Measurements from ENCODE around the gene PRRX2. TPM values are rescaled to one million over a fixed set of nuclear protein-coding genes. Genes with fewer than 3 reads are reported as not detected.
"Not testable (repeated sequence)": the region's sequence is repeated elsewhere in the genome, so short reads cannot be mapped to it uniquely, and the experiment has no call there.

PRRX2 gene
- total RNA-seq, 2 experiments from 2014 or later = 0.58 to 0.86 TPM

GRCh38 chr9:129735546-129735945 is 70.1 kb downstream of the PRRX2 start:
- intact Hi-C loops (cut with micrococcal nuclease) = no loop called here
- ChIA-PET POLR2A (no interaction called here), CTCF (interaction anchor here (0.6 to 1.4 kb wide), 2 partner anchors 9 to 79 kb away, joined by 3 to 6 read pairs; no protein-coding TSS in a partner anchor)
- no peak overlapping the region for H3K27ac Mint-ChIP-seq
- peaks cover 2% of the 10 kb centered on the region for H3K27me3 Mint-ChIP-seq
- H3K4me1 Mint-ChIP-seq (ENCODE audit: low read depth) = peaks cover 8% of the 10 kb centered on the region
- H3K4me3 Mint-ChIP-seq = no peak overlapping the region
- no peaks in the 10 kb centered on the region for H3K36me3 Mint-ChIP-seq
- H3K9me3 Mint-ChIP-seq = no peaks in the 10 kb centered on the region
- no peak for DNase-seq

- peaks cover 2% of the 10 kb centered on the region for H3K27me3 Mint-ChIP-seq
- H3K27ac Mint-ChIP-seq = no peak overlapping the region
- no peaks in the 10 kb centered on the region for H3K36me3 Mint-ChIP-seq
- no peaks in the 10 kb centered on the region for H3K9me3 Mint-ChIP-seq
- no peak overlapping the region for H3K4me3 Mint-ChIP-seq
- POLR2A ChIA-PET = interaction anchor here (1.3 kb wide), 1 partner anchor 54 kb away, joined by 3 read pairs; no protein-coding TSS in a partner anchor
- intact Hi-C loops (cut with micrococcal nuclease) = no loop called here
- CTCF ChIA-PET = interaction anchor here (1.4 to 4.1 kb wide), 5 partner anchors 10 to 46 kb away, joined by 6 to 82 read pairs (median 29); no protein-coding TSS in a partner anchor
- H3K4me1 Mint-ChIP-seq (ENCODE audit: low read depth) = peaks cover 8% of the 10 kb centered on the region
- no peak for DNase-seq
Observed at GRCh38 chr9:129736334-129736733, 70.9 kb downstream of the PRRX2 start.

- Mint-ChIP-seq H3K4me1 (ENCODE audit: low read depth) (peaks cover 8% of the 10 kb centered on the region), H3K27ac (no peak overlapping the region), H3K9me3 (no peaks in the 10 kb centered on the region), H3K4me3 (peak overlapping the region; percentile 63), H3K27me3 (peaks cover 2% of the 10 kb centered on the region), H3K36me3 (no peaks in the 10 kb centered on the region)
- peak; percentile 91 for DNase-seq
- ChIA-PET CTCF (interaction anchor here (0.6 to 4.1 kb wide), 35 partner anchors 9 to 1205 kb away, joined by 3 to 82 read pairs (median 6); partner anchors contain the start of genes NTMT1, PTGES and TOR1B), POLR2A (interaction anchor here (0.7 to 1.3 kb wide), 4 partner anchors 53 to 124 kb away, joined by 3 to 5 read pairs (median 3); no protein-coding TSS in a partner anchor)
- intact Hi-C loops (cut with micrococcal nuclease) = loop anchor here (1.0 kb wide), 1 partner anchor 46 kb away; no protein-coding TSS in a partner anchor
Observed at GRCh38 chr9:129737479-129738274, 72.2 kb downstream of the PRRX2 start.

GRCh38 chr9:129739432-129739831 is 74.0 kb downstream of the PRRX2 start:
- Mint-ChIP-seq H3K27ac (no peak overlapping the region), H3K4me1 (ENCODE audit: low read depth) (peaks cover 8% of the 10 kb centered on the region), H3K36me3 (no peaks in the 10 kb centered on the region), H3K4me3 (no peak overlapping the region), H3K27me3 (peaks cover 2% of the 10 kb centered on the region), H3K9me3 (no peaks in the 10 kb centered on the region)
- ChIA-PET CTCF (interaction anchor here (1.0 to 4.1 kb wide), 6 partner anchors 10 to 113 kb away, joined by 3 to 82 read pairs (median 30); partner anchors contain the start of gene NTMT1), POLR2A (interaction anchor here (1.1 kb wide), 1 partner anchor 19 kb away, joined by 3 read pairs; no protein-coding TSS in a partner anchor)
- intact Hi-C loops (cut with micrococcal nuclease) = no loop called here
- DNase-seq = no peak

GRCh38 chr9:129740174-129740573 is 74.7 kb downstream of the PRRX2 start:
- intact Hi-C loops (cut with micrococcal nuclease) = no loop called here
- peaks cover 8% of the 10 kb centered on the region for H3K4me1 Mint-ChIP-seq (ENCODE audit: low read depth)
- no peak overlapping the region for H3K4me3 Mint-ChIP-seq
- H3K36me3 Mint-ChIP-seq = no peaks in the 10 kb centered on the region
- H3K9me3 Mint-ChIP-seq = no peaks in the 10 kb centered on the region
- ChIA-PET POLR2A (interaction anchor here (1.1 kb wide), 1 partner anchor 18 kb away, joined by 3 read pairs; no protein-coding TSS in a partner anchor), CTCF (interaction anchor here (3.9 to 4.1 kb wide), 2 partner anchors 14 to 43 kb away, joined by 50 to 82 read pairs; no protein-coding TSS in a partner anchor)
- DNase-seq = no peak
- H3K27ac Mint-ChIP-seq = no peak overlapping the region
- peaks cover 2% of the 10 kb centered on the region for H3K27me3 Mint-ChIP-seq

- no peak overlapping the region for H3K27ac Mint-ChIP-seq
- no peaks in the 10 kb centered on the region for H3K36me3 Mint-ChIP-seq
- H3K4me1 Mint-ChIP-seq (ENCODE audit: low read depth) = peaks cover 8% of the 10 kb centered on the region
- intact Hi-C loops (cut with micrococcal nuclease) = no loop called here
- no peak for DNase-seq
- H3K4me3 Mint-ChIP-seq = no peak overlapping the region
- H3K9me3 Mint-ChIP-seq = no peaks in the 10 kb centered on the region
- H3K27me3 Mint-ChIP-seq = peaks cover 2% of the 10 kb centered on the region
- CTCF ChIA-PET = interaction anchor here (2.2 kb wide), 1 partner anchor 14 kb away, joined by 6 read pairs; no protein-coding TSS in a partner anchor
- POLR2A ChIA-PET = no interaction called here
Observed at GRCh38 chr9:129740666-129741464, 75.4 kb downstream of the PRRX2 start.

GRCh38 chr9:129745200-129745599 is 79.8 kb downstream of the PRRX2 start:
- intact Hi-C loops (cut with micrococcal nuclease) = no loop called here
- POLR2A ChIA-PET = no interaction called here
- no peak overlapping the region for H3K4me3 Mint-ChIP-seq
- CTCF ChIA-PET = no interaction called here
- peaks cover 2% of the 10 kb centered on the region for H3K4me1 Mint-ChIP-seq (ENCODE audit: low read depth)
- H3K27ac Mint-ChIP-seq = no peak overlapping the region
- no peak for DNase-seq
- no peaks in the 10 kb centered on the region for H3K36me3 Mint-ChIP-seq
- no peaks in the 10 kb centered on the region for H3K27me3 Mint-ChIP-seq
- H3K9me3 Mint-ChIP-seq = no peaks in the 10 kb centered on the region

GRCh38 chr9:129746092-129746777 is 80.8 kb downstream of the PRRX2 start:
- ChIA-PET POLR2A (interaction anchor here (0.6 kb wide), 1 partner anchor 510 kb away, joined by 3 read pairs; no protein-coding TSS in a partner anchor), CTCF (interaction anchor here (0.9 to 1.3 kb wide), 2 partner anchors 8 to 38 kb away, joined by 3 read pairs; no protein-coding TSS in a partner anchor)
- no peak overlapping the region for H3K27ac Mint-ChIP-seq
- no peaks in the 10 kb centered on the region for H3K9me3 Mint-ChIP-seq
- intact Hi-C loops (cut with micrococcal nuclease) = no loop called here
- no peaks in the 10 kb centered on the region for H3K27me3 Mint-ChIP-seq
- DNase-seq = no peak
- H3K4me1 Mint-ChIP-seq (ENCODE audit: low read depth) = peaks cover 2% of the 10 kb centered on the region
- H3K36me3 Mint-ChIP-seq = no peaks in the 10 kb centered on the region
- no peak overlapping the region for H3K4me3 Mint-ChIP-seq

- ChIA-PET POLR2A (no interaction called here), CTCF (no interaction called here)
- Mint-ChIP-seq H3K27ac (no peak overlapping the region), H3K36me3 (no peaks in the 10 kb centered on the region), H3K4me1 (ENCODE audit: low read depth) (peaks cover 9% of the 10 kb centered on the region), H3K9me3 (no peaks in the 10 kb centered on the region), H3K4me3 (no peak overlapping the region), H3K27me3 (peaks cover 4% of the 10 kb centered on the region)
- no peak for DNase-seq
- intact Hi-C loops (cut with micrococcal nuclease) = no loop called here
Observed at GRCh38 chr9:129748249-129748648, 82.8 kb downstream of the PRRX2 start.

- H3K27me3 Mint-ChIP-seq; H3K4me3 Mint-ChIP-seq; DNase-seq; POLR2A ChIA-PET; H3K9me3 Mint-ChIP-seq; intact Hi-C loops (cut with micrococcal nuclease); H3K27ac Mint-ChIP-seq; H3K36me3 Mint-ChIP-seq; H3K4me1 Mint-ChIP-seq (ENCODE audit: low read depth): not testable (repeated sequence)
- CTCF ChIA-PET = interaction anchor here (1.6 to 2.8 kb wide), 2 partner anchors 12 to 22 kb away, joined by 7 to 18 read pairs; no protein-coding TSS in a partner anchor
Observed at GRCh38 chr9:129749052-129749451, 83.6 kb downstream of the PRRX2 start.

GRCh38 chr9:129749575-129749974 is 84.1 kb downstream of the PRRX2 start:
- Mint-ChIP-seq H3K9me3 (no peaks in the 10 kb centered on the region), H3K36me3 (no peaks in the 10 kb centered on the region), H3K27ac (no peak overlapping the region), H3K4me1 (ENCODE audit: low read depth) (peaks cover 9% of the 10 kb centered on the region), H3K4me3 (no peak overlapping the region), H3K27me3 (peaks cover 4% of the 10 kb centered on the region)
- intact Hi-C loops (cut with micrococcal nuclease) = no loop called here
- ChIA-PET POLR2A (no interaction called here), CTCF (interaction anchor here (1.6 to 2.8 kb wide), 2 partner anchors 12 to 23 kb away, joined by 7 to 18 read pairs; no protein-coding TSS in a partner anchor)
- no peak for DNase-seq
